Esophagus squamous epithelium (tissue), 5 donors: ENCODE results near the gene STMN3. TPM values are rescaled to one million over a fixed set of nuclear protein-coding genes. Genes with fewer than 3 reads are reported as not detected.

Source experiments
- DNase-seq: peaks from one replicate; lab custom pipeline; 2025; lab: John Stamatoyannopoulos, UW
- H3K27ac ChIP-seq, 4 donors: fragments of 200-600 bp; sonication (generic); one replicate each; pipeline ENCODE4 v1.5.1; 2016 to 2019; ENCODE audit warnings: mild to moderate bottlenecking in 1 of 4
- H3K27me3 ChIP-seq, 4 donors: fragments of 200-600 bp; sonication (generic); 1 replicate in 3 of 4; 2 replicates in 1 of 4; pipeline versions ENCODE4 v1.5.1 to v1.6.0; 2017 to 2021; ENCODE audit warnings: antibody characterized with exemption in 1 of 4
- H3K36me3 ChIP-seq, 3 donors: fragments of 200-600 bp; sonication (generic); one replicate each; pipeline ENCODE4 v1.5.1; 2016 to 2019
- H3K4me1 ChIP-seq, 3 donors: fragments of 200-600 bp; sonication (generic); one replicate each; pipeline ENCODE4 v1.5.1; 2017 to 2019
- H3K4me3 ChIP-seq, 4 donors: fragments of 200-600 bp; sonication (generic); 1 replicate in 3 of 4; 2 replicates in 1 of 4; pipeline ENCODE4 v1.5.1; 2016 to 2019; ENCODE audit warnings: mild to moderate bottlenecking in 2 of 4, moderate library complexity in 1 of 4
- H3K9me3 ChIP-seq, 3 donors: fragments of 200-600 bp; sonication (generic); one replicate each; pipeline ENCODE4 v1.5.1; 2016 to 2019
- POLR2A ChIP-seq, 4 donors: fragments of 450-650 bp; IDR thresholded peaks; one replicate each; pipeline ENCODE4 v1.6.1; 2017; ENCODE audit warnings: antibody characterized with exemption in 4 of 4, mild to moderate bottlenecking in 4 of 4, moderate library complexity in 3 of 4
- WGBS, 2 donors: methylation state at CpG; one replicate each; pipeline ENCODE4 v1.1.5; 2018; 5-methylcytosine and 5-hydroxymethylcytosine counted together
- intact Hi-C: fragments of 100-400 bp; cut with DNase I; formaldehyde crosslinking; loops from one replicate; pipeline ENCODE4 v1.15.0; 2022
- total RNA-seq, 4 donors: library from RNA; depleted of rRNA; stranded (reverse); fragments of >200 nt; gene quantifications; one replicate each; pipeline ENCODE4 v1.1.0, GENCODE V29; 2016
- TF ChIP-seq, protein P1 (sequence below), 6 experiments: fragments of 450-650 bp in 4 of 6; fragments of 200-600 bp in 2 of 6; sonication (generic) in 2 of 6; IDR thresholded peaks; one replicate each; pipeline ENCODE4 v1.5.1; 2016 to 2019; ENCODE audit warnings: antibody characterized with exemption in 6 of 6, mild to moderate bottlenecking in 4 of 6, moderate library complexity in 4 of 6
- donor health status: DM: yes; HTN: yes; CAD: no.

STMN3 gene
- total RNA-seq, 4 donors from 2014 or later = 1.9 to 8.4 (median 4.5) TPM

DNA sequence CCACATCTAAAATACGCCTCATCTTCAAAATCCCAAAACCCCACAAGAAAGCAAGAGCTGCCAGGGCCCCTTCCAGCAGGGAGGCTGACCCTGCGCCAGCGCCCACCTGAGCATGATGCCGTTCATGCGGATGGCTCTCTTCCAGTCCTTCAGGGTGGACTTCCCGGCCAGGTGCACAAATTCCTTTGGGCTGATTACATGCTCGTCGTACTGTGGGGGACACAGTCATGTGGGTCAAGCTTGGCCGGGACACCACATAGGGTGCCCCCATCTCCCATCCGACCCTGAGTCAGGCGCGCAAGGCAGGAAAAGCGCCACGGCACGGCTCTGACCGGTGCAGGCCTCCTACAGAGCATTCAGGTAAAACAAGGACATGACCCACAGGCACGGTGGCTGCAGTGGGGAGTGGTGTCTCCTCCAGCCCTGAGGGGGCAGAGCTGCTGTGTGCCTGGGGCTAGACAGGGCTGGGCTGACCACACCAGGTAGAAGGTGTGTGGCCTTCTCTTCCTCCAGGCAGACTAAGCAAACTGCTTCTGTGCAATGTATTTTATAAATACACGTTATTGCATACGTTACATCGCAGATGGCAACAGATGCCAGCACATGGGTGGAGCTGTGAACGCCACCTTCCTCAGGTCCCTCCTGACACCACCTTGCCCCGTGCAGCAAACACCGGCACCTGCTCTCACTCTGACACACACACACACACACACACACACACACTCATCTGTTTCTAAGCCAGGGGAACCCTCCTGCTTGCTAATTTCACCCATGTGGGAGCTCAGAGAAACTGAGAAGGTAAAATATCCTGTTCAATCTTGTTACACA, 55.4 kb downstream of the STMN3 start:
- no peaks in the 10 kb centered on the region for H3K27me3 ChIP-seq
- peaks cover 6 to 99% (median 26%) of the 10 kb centered on the region in 3 donors for H3K36me3 ChIP-seq
- H3K4me1 ChIP-seq = peaks cover 0 to 6% (median 0%) of the 10 kb centered on the region in 3 donors
- intact Hi-C loops = no loop called here
- no peak overlapping the region for H3K4me3 ChIP-seq
- H3K27ac ChIP-seq = no peak overlapping the region
- no peak for DNase-seq
- no peaks in the 10 kb centered on the region for H3K9me3 ChIP-seq
- 81 to 83% methylated on average over 12 of the region's 23 CpGs for WGBS, 2 donors
- no peak for TF ChIP-seq POLR2A (IDR thresholded peaks at IDR 0.05)
- TF ChIP-seq, protein P1, sequence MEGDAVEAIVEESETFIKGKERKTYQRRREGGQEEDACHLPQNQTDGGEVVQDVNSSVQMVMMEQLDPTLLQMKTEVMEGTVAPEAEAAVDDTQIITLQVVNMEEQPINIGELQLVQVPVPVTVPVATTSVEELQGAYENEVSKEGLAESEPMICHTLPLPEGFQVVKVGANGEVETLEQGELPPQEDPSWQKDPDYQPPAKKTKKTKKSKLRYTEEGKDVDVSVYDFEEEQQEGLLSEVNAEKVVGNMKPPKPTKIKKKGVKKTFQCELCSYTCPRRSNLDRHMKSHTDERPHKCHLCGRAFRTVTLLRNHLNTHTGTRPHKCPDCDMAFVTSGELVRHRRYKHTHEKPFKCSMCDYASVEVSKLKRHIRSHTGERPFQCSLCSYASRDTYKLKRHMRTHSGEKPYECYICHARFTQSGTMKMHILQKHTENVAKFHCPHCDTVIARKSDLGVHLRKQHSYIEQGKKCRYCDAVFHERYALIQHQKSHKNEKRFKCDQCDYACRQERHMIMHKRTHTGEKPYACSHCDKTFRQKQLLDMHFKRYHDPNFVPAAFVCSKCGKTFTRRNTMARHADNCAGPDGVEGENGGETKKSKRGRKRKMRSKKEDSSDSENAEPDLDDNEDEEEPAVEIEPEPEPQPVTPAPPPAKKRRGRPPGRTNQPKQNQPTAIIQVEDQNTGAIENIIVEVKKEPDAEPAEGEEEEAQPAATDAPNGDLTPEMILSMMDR (IDR thresholded peaks at IDR 0.05) = no peak

DNA sequence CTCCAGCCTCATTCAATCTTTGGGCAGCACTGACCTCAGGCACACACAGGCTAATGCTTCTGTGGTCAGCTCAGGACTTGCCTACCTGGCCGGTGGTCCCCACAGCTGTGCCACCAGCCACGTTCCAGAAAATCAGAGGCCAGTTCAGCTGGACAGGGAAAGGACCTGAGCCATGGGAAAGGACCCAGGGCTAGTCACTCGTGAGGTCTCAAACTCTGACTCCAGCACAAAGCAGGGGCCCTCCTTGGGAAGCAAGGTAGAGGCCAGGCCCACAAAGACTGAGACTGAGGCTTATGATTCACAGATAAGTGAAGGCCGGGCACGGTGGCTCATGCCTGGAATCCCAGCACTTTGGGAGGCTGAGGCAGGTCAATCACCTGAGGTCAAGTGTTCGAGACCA, 56.8 kb downstream of the STMN3 start:
- H3K4me3 ChIP-seq = no peak overlapping the region
- H3K36me3 ChIP-seq = peaks cover 14 to 99% (median 24%) of the 10 kb centered on the region in 3 donors
- H3K4me1 ChIP-seq = peaks cover 0 to 6% (median 0%) of the 10 kb centered on the region in 3 donors
- no peaks in the 10 kb centered on the region for H3K27me3 ChIP-seq
- no peaks in the 10 kb centered on the region for H3K9me3 ChIP-seq
- intact Hi-C loops = no loop called here
- H3K27ac ChIP-seq = no peak overlapping the region
- no peak for TF ChIP-seq POLR2A (IDR thresholded peaks at IDR 0.05)
- TF ChIP-seq, protein P1 (IDR thresholded peaks at IDR 0.05) = no peak
- WGBS, 2 donors = 83 to 100% methylated on average over 1 to 3 of the region's 6 CpGs
- no peak for DNase-seq

DNA sequence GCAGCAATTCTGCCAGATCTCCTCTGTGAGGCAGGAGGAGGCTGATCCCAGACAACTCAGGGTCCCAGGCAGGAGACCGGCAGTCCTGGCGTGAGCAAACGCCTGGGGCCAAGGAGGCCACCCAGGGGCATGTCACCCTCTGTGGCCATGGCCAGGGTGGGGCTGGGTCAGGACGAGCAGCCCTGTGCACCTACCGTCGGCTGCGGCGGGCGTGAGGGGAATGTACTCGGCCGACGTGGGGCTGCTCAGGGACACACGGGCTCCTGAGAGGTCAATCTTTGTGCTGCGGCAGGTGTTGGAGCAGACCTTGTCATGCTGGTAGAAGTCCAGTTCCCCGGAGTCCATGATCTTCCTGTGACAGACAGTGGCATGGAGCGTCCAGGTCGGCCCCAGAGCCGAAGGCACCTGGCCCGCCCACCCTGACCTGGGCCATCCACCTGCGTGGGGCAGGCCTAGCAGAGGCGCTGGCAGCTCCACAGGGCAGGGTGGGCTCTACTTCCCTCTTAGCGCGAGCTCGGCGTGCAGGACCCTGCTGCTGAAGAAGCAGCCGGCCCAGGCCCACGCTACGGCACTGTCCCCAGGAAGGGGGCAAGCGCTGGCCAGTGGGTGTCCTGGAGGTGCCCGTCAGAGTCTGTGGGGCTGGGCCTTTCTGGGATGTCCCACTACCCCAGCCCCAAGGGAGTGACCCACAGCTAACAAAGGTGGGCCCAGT, 57.7 kb downstream of the STMN3 start:
- Histone ChIP-seq H3K4me1 (peaks cover 0 to 6% (median 0%) of the 10 kb centered on the region in 3 donors), H3K36me3 (peaks cover 18 to 99% (median 26%) of the 10 kb centered on the region in 3 donors), H3K27me3 (no peaks in the 10 kb centered on the region), H3K4me3 (no peak overlapping the region), H3K27ac (no peak overlapping the region), H3K9me3 (no peaks in the 10 kb centered on the region)
- intact Hi-C loops = no loop called here
- TF ChIP-seq, protein P1 (IDR thresholded peaks at IDR 0.05) = no peak
- no peak for TF ChIP-seq POLR2A (IDR thresholded peaks at IDR 0.05)
- no peak for DNase-seq
- WGBS, 2 donors = 89 to 100% methylated on average over 2 to 16 of the region's 30 CpGs

DNA sequence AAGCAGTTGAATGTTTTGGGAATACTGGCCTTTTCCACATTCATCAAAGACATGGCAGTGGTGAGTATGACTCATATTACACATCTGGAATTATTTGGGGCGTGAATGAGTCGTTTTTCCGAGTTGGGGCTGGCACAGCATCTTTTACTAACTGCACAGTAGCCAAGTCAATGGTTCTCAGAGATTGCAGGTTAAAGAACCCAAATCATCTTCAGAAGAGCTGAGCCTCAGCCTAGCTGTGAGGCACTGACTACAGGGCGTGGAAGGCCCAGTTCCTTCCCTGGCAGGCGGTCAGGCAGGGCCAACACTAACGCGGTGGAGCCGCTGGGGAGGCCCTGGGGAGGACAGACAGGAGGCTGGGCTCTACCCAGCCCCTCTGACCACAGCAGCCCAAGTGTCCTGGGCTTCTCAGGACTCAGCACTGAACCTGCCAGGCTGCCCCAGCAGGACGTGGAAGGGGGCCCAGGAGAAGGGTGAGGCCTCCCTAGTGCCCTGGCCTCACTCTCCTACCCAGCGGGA, 59.1 kb downstream of the STMN3 start:
- no peak for TF ChIP-seq POLR2A (IDR thresholded peaks at IDR 0.05)
- TF ChIP-seq, protein P1 (IDR thresholded peaks at IDR 0.05) = no peak
- Histone ChIP-seq H3K27me3 (no peaks in the 10 kb centered on the region), H3K4me3 (no peak overlapping the region), H3K36me3 (peaks cover 24 to 99% (median 28%) of the 10 kb centered on the region in 3 donors), H3K9me3 (no peaks in the 10 kb centered on the region), H3K27ac (peak overlapping the region in 2 of 4 donors; percentile 5 to 65), H3K4me1 (peaks cover 0 to 6% (median 0%) of the 10 kb centered on the region in 3 donors)
- WGBS, 2 donors = 13 to 54% methylated on average over 3 to 5 of the region's 10 CpGs
- DNase-seq = no peak
- intact Hi-C loops = no loop called here
